ENCODE data around the gene ANAPC5.
"Not testable (repeated sequence)": the region's sequence is repeated elsewhere in the genome, so short reads cannot be mapped to it uniquely, and the experiment has no call there.

The ANAPC5 gene

GRCh38 chr12:121289962-121290361 lies 62.2 kb downstream of the ANAPC5 start:
- Mint-ChIP-seq H3K9me3 (no peaks in the 10 kb centered on the region), H3K4me1 (ENCODE audit: low read depth) (peaks cover 4% of the 10 kb centered on the region), H3K27me3 (ENCODE audit: low read depth) (no peaks in the 10 kb centered on the region)

DNA sequence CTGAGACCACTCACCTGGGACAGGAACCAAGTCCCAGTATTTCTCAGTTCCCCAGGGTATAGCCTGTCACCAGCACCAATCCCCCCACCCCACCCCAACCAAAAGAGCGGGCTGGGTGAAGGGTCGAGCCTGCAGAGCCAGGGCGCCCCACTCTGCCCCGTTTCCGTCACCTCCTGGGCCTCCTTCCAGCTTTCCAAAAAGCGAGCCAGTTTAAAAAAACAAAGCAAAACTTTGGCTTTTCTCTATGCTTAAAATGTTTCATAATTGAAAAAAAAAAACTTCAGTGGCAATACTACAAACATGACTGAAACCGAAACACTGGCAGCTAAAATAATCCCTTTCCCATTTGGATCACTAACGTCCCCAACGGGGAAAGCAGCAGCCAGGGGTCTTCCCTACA lies 63.2 kb downstream of the ANAPC5 start:
- Mint-ChIP-seq H3K27me3 (ENCODE audit: low read depth) (no peaks in the 10 kb centered on the region), H3K9me3 (no peaks in the 10 kb centered on the region), H3K36me3 (ENCODE audit: low read depth) (peaks cover 8% of the 10 kb centered on the region), H3K27ac (no peak overlapping the region), H3K4me3 (no peak overlapping the region), H3K4me1 (ENCODE audit: low read depth) (peaks cover 4% of the 10 kb centered on the region)

More at GRCh38 chr12:121289962-121290361, 62.2 kb downstream of the ANAPC5 start:
- peaks cover 8% of the 10 kb centered on the region for H3K36me3 Mint-ChIP-seq (ENCODE audit: low read depth)
- H3K27ac Mint-ChIP-seq = no peak overlapping the region
- H3K4me3 Mint-ChIP-seq = no peak overlapping the region

DNA sequence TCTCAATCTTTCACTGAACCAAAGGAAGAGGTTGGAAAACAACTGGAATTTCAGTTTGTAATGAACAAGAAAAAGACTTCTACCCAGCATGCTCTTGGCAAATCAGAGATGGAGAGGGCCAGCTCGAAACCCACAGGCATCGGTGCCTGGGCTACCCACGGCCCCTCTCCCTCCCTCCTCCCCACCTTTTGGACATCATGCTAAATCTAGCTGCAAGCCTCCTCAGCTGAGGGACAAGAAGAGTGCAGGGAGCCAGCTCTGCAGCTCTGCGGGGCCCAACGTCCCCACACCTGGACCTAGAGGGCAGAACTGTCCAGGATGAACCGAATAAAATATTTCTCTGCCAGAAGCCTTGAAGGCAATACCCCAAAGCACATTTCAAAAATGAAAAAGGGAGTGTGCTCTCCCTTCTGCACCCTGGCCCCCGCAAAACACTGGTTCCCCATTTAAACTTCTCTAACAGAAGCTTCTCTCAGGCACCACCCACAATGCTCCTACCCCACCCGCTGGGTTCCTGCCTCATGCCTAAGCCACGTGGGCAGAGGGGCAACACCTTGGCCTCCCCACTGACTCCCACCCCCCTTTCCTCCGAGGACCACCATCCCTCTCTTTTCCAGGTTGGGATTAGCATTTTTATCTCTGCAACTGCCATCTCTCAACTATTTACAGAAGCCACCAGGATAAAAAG lies 63.9 kb downstream of the ANAPC5 start:
- Mint-ChIP-seq H3K4me3 (no peak overlapping the region), H3K27ac (no peak overlapping the region), H3K4me1 (ENCODE audit: low read depth) (peaks cover 6% of the 10 kb centered on the region), H3K36me3 (ENCODE audit: low read depth) (peaks cover 8% of the 10 kb centered on the region), H3K9me3 (no peaks in the 10 kb centered on the region), H3K27me3 (ENCODE audit: low read depth) (no peaks in the 10 kb centered on the region)

DNA sequence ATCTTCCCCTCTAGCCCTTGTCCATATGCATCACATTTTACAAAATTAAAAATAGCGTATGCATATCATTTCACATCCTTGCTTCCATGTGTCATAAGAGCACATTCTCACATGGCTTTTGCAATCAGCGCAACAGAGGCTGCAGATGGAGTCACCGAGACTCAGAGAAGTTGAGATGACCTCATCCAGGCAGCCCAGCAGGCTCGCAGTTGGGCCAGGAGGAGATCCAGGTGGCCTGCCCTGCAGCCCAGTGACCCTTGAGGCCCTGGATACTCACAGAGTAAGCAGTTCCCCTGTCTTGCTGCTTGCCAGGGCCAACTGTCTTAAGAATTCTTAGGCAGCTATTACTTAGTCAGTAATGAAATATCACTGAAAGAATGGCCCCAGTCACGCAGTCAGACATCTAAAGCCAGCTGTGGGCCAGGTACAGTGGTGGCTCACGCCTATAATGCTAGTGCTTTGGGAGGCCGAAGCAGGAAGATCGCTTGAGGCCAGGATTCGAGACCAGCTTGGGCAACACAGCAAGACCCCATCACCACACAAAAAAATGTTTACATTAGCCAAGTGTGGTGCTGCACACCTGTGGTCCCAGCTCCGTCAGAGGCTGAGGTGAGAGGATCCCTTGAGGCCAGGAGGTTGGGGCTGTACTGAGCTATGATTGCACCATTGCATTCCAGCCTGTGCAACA lies 64.8 kb downstream of the ANAPC5 start:
- Mint-ChIP-seq H3K27me3 (ENCODE audit: low read depth) (no peaks in the 10 kb centered on the region), H3K9me3 (no peaks in the 10 kb centered on the region), H3K4me3 (no peak overlapping the region), H3K27ac (no peak overlapping the region), H3K4me1 (ENCODE audit: low read depth) (peaks cover 5% of the 10 kb centered on the region), H3K36me3 (ENCODE audit: low read depth) (peaks cover 7% of the 10 kb centered on the region)

GRCh38 chr12:121285856-121286255 lies 66.4 kb downstream of the ANAPC5 start:
- H3K27me3 Mint-ChIP-seq (ENCODE audit: low read depth) = no peaks in the 10 kb centered on the region
- H3K27ac Mint-ChIP-seq = no peak overlapping the region

DNA sequence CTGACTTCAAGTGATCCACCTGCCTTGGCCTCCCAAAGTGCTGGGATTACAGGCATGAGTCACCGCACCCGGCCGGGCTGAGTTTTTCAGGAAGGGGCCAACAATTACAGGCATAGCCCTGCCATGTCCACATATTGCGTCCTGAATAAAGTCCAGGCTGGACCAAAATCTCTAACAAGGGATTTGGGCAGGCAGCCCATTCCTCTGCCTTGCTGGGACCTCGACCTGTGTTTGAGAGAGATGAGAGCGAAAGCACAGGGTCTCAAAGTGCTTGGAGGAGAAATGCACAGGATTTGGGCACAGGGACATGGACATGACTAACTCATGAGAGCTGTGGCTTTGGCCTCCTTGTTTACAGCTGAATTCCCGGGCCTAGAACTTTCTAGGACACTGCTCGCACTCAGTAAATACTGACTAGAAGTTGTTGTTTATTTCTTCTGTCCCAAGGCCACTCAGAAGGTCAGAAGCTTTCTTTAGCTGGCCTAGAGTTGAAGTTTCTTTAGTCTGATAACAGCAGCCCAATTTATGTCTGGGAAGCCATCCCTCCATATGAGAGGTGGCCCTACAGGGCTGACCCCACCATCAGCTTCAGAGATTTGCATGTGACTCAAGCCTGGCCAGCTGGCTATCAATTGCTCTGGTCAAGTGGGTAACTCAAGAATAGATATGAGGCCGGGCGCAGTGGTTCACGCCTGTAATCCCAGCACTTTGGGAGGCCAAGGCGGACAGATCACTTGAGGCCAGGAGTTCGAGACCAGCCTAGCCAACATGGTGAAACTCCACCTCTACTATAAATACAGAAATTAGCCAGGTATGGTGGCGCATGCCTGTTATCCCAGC lies 67.4 kb downstream of the ANAPC5 start:
- no peaks in the 10 kb centered on the region for H3K27me3 Mint-ChIP-seq (ENCODE audit: low read depth)
- H3K36me3 Mint-ChIP-seq (ENCODE audit: low read depth) = no peaks in the 10 kb centered on the region
- H3K9me3 Mint-ChIP-seq = no peaks in the 10 kb centered on the region
- no peak overlapping the region for H3K4me3 Mint-ChIP-seq
- peaks cover 4% of the 10 kb centered on the region for H3K4me1 Mint-ChIP-seq (ENCODE audit: low read depth)
- H3K27ac Mint-ChIP-seq = no peak overlapping the region

More at GRCh38 chr12:121285856-121286255, 66.4 kb downstream of the ANAPC5 start:
- Mint-ChIP-seq H3K4me1 (ENCODE audit: low read depth) (peaks cover 4% of the 10 kb centered on the region), H3K9me3 (no peaks in the 10 kb centered on the region), H3K4me3 (no peak overlapping the region), H3K36me3 (ENCODE audit: low read depth) (no peaks in the 10 kb centered on the region)

DNA sequence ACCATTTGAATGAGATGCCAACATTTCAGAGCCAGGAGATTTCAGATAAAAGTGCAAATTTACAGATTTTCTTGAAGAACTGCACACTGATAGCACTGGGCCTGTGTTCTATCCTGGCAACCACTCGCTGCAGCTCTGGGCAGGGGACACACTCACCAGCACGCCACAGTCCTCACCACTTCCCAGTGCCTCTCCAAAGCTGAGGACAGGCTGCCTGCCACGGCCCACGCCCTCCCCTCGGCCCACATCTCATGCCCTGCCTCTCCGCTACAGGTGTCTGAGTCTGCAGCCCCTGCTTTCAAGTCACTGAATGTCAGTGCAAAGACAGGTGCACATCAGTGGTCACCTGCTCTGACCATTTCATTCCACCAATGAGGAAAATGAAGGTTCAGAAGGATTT lies 68.4 kb downstream of the ANAPC5 start:
- Mint-ChIP-seq H3K36me3 (ENCODE audit: low read depth) (no peaks in the 10 kb centered on the region), H3K27ac (no peak overlapping the region), H3K4me3 (no peak overlapping the region), H3K9me3 (no peaks in the 10 kb centered on the region), H3K4me1 (ENCODE audit: low read depth) (peaks cover 4% of the 10 kb centered on the region), H3K27me3 (ENCODE audit: low read depth) (no peaks in the 10 kb centered on the region)

- no peaks in the 10 kb centered on the region for H3K36me3 Mint-ChIP-seq (ENCODE audit: low read depth)
- no peaks in the 10 kb centered on the region for H3K27me3 Mint-ChIP-seq (ENCODE audit: low read depth)
- no peak overlapping the region for H3K4me3 Mint-ChIP-seq
- H3K9me3 Mint-ChIP-seq = no peaks in the 10 kb centered on the region
- H3K4me1 Mint-ChIP-seq (ENCODE audit: low read depth) = peaks cover 4% of the 10 kb centered on the region
- no peak overlapping the region for H3K27ac Mint-ChIP-seq
These were observed 68.8 kb downstream of the ANAPC5 start for GRCh38 chr12:121283388-121283787.

- H3K27ac Mint-ChIP-seq; H3K36me3 Mint-ChIP-seq (ENCODE audit: low read depth); H3K9me3 Mint-ChIP-seq; H3K27me3 Mint-ChIP-seq (ENCODE audit: low read depth); H3K4me1 Mint-ChIP-seq (ENCODE audit: low read depth); H3K4me3 Mint-ChIP-seq: not testable (repeated sequence)
These were observed 69.3 kb downstream of the ANAPC5 start for GRCh38 chr12:121282910-121283309.

- no peak overlapping the region for H3K4me3 Mint-ChIP-seq
- H3K9me3 Mint-ChIP-seq = no peaks in the 10 kb centered on the region
- no peak overlapping the region for H3K27ac Mint-ChIP-seq
- H3K27me3 Mint-ChIP-seq (ENCODE audit: low read depth) = no peaks in the 10 kb centered on the region
- H3K4me1 Mint-ChIP-seq (ENCODE audit: low read depth) = peaks cover 6% of the 10 kb centered on the region
- no peaks in the 10 kb centered on the region for H3K36me3 Mint-ChIP-seq (ENCODE audit: low read depth)
These were observed 70.0 kb downstream of the ANAPC5 start for GRCh38 chr12:121282072-121282742.

GRCh38 chr12:121281116-121281515 lies 71.1 kb downstream of the ANAPC5 start:
- not testable (repeated sequence) for H3K36me3 Mint-ChIP-seq (ENCODE audit: low read depth); H3K27me3 Mint-ChIP-seq (ENCODE audit: low read depth); H3K9me3 Mint-ChIP-seq; H3K4me1 Mint-ChIP-seq (ENCODE audit: low read depth); H3K27ac Mint-ChIP-seq; H3K4me3 Mint-ChIP-seq

- H3K4me3 Mint-ChIP-seq; H3K4me1 Mint-ChIP-seq (ENCODE audit: low read depth); H3K9me3 Mint-ChIP-seq; H3K27me3 Mint-ChIP-seq (ENCODE audit: low read depth); H3K27ac Mint-ChIP-seq; H3K36me3 Mint-ChIP-seq (ENCODE audit: low read depth): not testable (repeated sequence)
These were observed 71.7 kb downstream of the ANAPC5 start for GRCh38 chr12:121280531-121280930.

GRCh38 chr12:121279507-121279915 lies 72.7 kb downstream of the ANAPC5 start:
- Mint-ChIP-seq H3K27me3 (ENCODE audit: low read depth) (no peaks in the 10 kb centered on the region), H3K36me3 (ENCODE audit: low read depth) (peaks cover 2% of the 10 kb centered on the region), H3K4me3 (no peak overlapping the region), H3K9me3 (no peaks in the 10 kb centered on the region), H3K27ac (no peak overlapping the region), H3K4me1 (ENCODE audit: low read depth) (peaks cover 7% of the 10 kb centered on the region)

DNA sequence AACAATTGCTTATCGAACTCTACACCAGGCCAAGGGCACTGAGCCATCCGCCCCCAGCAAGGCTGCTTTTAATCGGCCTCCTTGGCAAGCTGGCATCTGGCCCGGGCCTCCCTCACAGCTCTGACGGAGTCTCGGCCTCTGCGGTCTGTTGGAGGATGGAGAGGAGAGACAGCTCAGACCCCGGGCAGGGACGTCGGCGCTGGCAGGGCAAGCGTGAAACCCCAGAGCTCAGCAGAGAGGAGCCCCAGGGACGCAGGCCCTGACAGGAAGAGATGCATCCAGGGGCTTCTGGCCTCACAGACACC lies 73.2 kb downstream of the ANAPC5 start:
- H3K36me3 Mint-ChIP-seq (ENCODE audit: low read depth) = peaks cover 2% of the 10 kb centered on the region
- H3K4me1 Mint-ChIP-seq (ENCODE audit: low read depth) = peaks cover 7% of the 10 kb centered on the region
- no peak overlapping the region for H3K4me3 Mint-ChIP-seq
- H3K27ac Mint-ChIP-seq = no peak overlapping the region
- no peaks in the 10 kb centered on the region for H3K9me3 Mint-ChIP-seq
- H3K27me3 Mint-ChIP-seq (ENCODE audit: low read depth) = no peaks in the 10 kb centered on the region
